NOMO-1 treated with dmso at 0.1 percent for 144 hours (cell line): ENCODE results near the gene RTKN2.
"Not testable (repeated sequence)": the region's sequence is repeated elsewhere in the genome, so short reads cannot be mapped to it uniquely, and the experiment has no call there.

Experiments
- DNase-seq: peaks from one replicate; lab custom pipeline; 2025; ENCODE audit not compliant: unreplicated experiment; lab: John Stamatoyannopoulos, UW

Gene RTKN2, protein sequence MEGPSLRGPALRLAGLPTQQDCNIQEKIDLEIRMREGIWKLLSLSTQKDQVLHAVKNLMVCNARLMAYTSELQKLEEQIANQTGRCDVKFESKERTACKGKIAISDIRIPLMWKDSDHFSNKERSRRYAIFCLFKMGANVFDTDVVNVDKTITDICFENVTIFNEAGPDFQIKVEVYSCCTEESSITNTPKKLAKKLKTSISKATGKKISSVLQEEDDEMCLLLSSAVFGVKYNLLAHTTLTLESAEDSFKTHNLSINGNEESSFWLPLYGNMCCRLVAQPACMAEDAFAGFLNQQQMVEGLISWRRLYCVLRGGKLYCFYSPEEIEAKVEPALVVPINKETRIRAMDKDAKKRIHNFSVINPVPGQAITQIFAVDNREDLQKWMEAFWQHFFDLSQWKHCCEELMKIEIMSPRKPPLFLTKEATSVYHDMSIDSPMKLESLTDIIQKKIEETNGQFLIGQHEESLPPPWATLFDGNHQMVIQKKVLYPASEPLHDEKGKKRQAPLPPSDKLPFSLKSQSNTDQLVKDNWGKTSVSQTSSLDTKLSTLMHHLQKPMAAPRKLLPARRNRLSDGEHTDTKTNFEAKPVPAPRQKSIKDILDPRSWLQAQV

DNA sequence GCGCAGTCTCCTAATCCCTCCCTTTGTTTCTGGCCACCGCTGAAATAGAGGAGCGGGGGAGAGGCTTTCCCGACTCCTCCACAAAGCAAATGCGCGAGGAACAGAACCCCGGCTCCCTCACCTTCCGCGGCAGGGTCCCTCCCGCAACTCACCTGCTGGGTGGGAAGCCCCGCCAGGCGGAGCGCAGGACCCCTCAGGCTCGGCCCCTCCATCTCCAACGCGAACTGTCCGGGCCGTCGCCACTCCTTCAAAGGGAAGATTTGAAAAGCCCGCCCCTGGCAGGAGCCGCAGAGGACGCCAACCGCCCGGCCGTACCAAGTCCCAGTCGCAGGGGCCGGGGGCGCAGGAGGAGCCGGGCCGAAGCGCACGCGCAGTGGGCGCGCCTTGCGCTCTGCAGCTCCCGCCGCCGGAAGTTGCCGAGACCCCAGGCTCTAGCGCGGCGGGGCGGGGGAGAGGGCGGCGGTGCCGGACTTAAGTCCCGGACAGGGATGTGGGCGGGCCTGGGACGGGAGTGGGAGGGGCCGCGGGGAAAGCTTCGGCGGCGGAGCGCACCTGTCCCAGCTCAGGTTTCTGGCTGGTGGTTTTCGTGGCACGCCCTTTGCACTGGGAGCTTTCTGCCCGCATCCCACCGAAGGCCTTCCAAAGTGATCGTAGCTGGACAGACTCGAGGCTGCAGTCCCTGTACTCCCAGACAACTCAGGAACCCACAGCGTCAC lies at the start of gene RTKN2:
Gene RTKN2, minus strand, starts transcription at position 446 of the 716 bp plus-strand sequence. Its CDS starts 234 bp downstream, at position 212.
- peak; percentile 32 for DNase-seq

- DNase-seq, result no peak
Measured at GRCh38 chr10:62317257-62317656, 48.6 kb upstream of the RTKN2 start.

DNA sequence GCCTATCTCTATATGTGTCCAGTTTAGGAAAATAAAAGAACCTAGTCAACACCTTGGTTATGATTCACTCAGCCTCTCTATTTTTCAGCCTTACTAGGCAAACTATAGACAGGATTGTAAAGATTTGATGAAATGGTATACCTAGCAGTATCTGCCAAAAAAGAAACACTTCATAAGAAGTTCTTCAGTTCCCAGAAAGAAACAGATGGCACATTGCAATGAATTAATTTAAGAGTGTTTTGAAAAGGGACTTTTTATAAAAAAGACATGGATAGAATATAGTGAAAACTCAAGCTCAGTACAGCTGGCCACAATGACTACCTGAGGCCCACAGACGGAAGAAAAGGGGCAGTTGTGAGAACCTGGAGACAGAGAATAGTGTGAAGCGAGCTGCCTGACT lies 40.6 kb upstream of the RTKN2 start:
- DNase-seq, result no peak

DNA sequence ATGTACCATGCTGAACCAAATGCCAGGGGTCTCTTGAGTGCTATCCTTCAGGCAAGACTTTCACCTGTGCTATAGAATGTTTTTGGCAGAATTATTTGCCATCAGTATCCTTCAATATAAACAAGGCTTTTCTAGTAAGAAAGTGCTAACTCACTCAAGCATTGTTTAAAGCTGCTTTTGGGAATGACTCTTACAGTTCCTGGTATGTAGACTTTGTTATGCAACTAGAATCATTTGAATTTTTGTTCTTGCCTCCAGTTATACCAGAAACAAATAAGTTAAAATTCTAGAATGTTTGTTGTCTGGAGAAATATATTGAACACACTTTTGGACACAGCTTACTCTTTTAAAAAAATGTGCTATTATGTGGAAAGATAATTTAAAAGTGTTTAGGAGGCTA lies 39.5 kb upstream of the RTKN2 start:
- no peak for DNase-seq

DNA sequence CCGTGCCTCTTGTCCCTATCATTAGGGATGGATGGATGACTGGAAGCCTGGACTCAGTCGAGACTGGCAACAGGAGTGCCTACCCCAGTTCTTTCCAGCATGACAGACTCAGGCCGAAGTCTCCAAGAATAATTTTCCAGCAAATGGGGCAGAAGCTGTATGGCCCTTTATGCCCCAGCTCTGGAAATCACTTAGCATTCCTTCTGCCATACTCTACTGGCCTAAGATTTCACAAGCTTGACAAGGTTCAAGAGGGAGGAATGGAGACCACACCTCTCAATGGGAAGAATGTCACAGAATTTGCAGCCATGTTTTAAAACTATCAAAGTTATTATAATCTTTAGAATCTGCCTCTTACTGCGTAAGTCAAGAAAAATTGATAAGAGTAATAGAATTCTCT lies 39.0 kb upstream of the RTKN2 start:
- DNase-seq, result no peak

GRCh38 chr10:62306663-62307062 lies 38.0 kb upstream of the RTKN2 start:
- DNase-seq, result no peak

DNA sequence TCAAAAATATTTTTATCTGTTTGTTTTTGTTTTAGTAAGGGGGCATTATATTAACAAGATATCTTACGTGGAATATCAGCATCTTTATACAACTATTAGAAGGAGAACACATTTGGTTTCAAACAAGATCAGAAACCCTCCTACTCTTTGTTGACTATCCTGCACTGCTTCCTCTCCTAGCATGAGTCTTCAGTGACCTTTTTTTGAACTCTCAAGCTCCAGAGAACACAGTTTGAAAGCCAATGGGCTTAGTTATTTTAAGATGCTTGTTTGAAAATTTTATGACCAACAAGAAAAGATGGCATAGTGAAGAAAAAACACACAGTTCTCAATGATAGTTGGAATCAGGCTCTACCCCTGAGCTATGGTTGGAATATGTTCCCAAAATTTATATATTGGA lies 37.2 kb upstream of the RTKN2 start:
- no peak for DNase-seq

DNA sequence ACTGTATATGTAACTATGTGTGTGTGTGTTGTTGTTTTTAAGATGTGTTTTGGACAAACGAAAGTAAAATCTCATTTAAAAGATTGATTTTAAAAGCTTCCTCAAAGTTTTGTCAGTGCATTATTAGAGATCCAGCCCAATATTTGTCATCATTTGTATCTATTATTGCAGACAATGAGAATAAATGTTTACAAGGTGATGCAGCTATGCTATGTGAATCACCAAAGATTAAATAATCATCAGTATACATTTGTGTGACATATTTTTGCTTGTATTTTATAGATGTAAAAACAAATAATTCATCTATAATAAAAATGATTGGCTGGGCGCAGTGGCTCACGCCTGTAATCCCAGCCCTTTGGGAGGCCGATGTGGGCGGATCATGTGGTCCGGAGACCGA lies 35.3 kb upstream of the RTKN2 start:
- DNase-seq, result no peak

DNA sequence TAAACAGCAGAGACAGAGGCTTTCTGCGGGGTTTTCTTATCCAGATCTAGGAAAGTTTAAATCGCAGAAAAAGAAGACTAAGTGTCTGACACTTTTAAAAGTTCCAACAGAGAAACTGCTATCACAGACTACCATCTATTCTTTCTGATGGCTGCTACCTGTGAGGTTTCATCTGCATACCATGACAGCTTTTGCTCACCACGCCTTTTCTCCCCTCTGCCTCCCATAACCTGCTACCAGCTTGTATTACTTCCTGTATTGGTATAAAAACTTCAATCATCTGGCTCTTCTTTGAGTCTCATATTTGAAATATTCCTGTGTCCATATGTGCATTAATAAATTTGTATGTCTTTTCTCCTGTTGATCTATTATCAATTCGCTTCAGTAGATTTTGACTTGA lies 34.1 kb upstream of the RTKN2 start:
- DNase-seq, result no peak

DNA sequence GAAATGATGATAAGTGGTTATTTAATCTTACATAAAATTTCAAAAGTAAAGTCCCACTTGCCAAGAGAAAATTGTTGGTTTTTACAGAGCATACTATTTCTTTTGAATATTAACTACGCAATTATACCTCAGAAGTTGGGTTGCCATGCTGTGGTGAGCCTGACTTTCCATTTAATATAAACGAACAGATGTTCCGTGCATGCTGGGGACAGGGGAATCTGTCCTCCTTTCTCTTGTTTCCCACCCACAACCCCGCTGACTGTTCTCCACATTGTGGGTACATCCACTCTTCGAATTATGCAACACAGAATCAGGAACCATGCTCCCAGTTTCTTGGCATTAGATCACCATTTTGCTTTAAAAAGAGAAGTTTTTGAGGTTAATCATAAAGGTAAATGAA lies 29.2 kb upstream of the RTKN2 start:
- no peak for DNase-seq

GRCh38 chr10:62284221-62284620 lies 15.6 kb upstream of the RTKN2 start:
- no peak for DNase-seq

- not testable (repeated sequence) for DNase-seq
Measured at GRCh38 chr10:62281348-62281747, 12.7 kb upstream of the RTKN2 start.

DNA sequence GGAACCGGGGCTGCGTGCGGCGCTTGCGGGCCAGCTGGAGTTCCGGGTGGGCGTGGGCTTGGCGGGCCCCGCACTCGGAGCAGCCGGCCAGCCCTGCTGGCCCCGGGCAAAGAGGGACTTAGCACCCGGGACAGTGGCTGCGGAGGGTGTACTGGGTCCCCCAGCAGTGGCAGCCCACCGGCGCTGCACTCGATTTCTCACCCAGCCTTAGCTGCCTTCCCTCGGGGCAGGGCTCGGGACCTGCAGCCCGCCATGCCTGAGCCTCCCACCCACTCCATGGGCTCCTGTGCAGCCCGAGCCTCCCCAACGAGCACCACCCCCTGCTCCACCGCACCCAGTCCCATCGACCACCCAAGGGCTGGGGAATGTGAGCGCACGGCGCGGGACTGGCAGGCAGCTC lies 11.7 kb upstream of the RTKN2 start:
- not testable (repeated sequence) for DNase-seq

DNA sequence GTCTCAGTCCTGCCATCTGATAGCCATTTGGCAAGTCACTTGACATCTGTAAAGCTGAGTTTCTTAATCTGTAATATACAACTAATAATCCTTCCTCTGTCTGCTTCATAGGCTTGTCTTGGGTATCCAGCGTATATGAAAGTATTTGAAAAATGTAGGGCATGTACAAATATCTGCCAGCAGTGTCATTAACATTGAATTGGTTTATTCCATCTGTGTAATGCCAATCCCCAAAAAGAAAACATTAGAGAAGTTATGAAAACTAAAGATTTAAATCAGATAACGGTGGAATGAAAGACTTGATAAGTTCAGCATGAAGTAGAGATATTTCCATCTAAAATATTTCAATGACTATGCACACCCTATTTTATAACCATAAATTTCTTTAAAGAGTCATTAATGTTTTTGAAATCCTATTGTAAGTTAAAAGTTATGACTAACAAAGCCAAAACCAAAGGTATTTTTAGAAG lies 9.8 kb upstream of the RTKN2 start:
- no peak for DNase-seq

DNA sequence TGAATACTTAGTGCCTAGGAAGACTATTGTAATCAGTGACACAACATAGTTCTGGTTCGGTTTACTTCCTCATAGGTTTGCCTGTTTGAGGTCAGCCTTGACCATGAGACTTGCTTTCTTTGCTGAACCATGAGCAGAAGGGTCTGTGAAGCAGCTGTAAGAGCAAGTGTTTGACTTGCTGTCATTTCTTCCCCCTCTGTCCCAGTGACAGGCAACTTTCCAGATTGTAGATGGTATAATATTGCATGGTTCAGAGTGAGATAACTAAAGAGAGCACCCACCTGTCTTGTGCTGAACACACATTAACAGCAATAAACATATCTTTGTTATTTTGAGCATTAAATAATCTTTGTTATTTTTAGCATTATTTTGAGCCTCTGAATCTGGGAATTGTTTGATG lies 9.3 kb upstream of the RTKN2 start:
- no peak for DNase-seq

DNA sequence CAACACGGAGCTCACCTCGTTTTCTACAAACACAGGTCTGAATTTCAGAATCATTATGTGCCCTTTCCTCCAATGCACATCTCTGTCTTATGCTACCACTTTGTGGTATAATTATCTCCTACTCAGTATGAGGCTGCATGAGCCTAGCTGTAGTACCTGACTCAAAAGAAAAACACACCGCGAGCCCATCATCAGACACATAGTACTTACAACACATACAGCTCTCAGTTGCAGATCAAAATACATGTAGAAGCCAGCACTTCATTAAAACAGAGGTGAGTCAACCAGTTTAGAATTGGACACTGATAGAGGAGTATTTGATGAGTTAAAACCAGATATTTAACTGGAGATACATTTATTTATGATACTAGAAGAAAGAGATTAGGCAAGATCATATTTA lies 1.4 kb upstream of the RTKN2 start:
- no peak for DNase-seq

- DNase-seq, result no peak
Measured at GRCh38 chr10:62268027-62268398, 631 bp downstream of the RTKN2 start.

GRCh38 chr10:62266611-62267010 lies 2.0 kb downstream of the RTKN2 start:
- DNase-seq, result no peak

DNA sequence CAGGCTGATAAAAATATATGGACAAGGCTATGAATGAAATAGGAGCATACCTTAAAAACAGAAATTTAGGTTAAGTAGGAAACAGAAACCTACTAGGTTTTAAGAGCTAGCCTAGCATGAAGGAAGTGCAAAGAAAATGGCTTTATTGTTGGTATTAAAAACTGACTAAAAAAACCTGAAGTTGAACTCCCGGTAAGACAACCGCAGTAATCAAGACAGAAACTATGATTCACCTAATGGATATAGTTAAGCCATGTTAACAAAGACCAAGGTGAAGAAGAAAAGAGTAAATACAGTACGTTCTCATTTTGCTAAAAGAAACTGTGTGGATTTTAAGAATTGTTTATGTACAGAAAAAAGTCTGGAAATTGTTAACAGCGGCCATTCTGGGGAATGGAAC lies 2.5 kb downstream of the RTKN2 start:
- DNase-seq, result no peak

DNA sequence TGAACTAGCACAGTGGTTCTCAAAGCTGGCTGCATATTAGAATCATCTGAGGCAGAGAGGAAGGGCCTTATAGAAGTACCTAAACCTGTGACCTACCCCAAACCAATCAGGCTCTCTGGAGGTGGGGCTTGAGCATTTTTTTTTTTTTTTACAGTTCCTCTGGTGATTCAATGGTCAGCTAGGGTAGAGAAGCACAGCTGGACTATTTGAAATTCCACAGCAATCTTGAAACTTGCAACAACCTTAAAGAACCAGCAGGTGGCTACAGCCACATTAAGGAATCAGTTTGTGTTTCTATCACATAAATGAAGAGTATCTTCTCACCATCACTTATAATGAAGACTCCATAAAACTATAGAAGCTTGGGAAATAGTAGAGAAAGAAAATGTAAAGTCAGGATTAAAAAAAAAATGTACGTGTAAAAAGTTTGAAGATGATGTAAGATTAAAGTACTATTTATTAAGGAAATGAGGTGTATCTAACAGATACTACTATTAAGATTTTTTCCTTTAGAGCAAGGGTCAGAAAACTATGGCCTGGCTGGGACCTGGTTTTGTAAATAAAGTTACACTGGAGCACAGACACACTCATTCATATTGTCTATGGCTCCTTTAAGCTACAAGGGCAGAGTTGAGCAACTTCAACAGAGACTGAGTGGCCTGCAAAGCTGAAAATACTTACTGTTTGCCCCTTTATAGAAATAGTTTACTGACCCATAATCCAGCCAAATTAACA lies 3.8 kb downstream of the RTKN2 start:
- peak; percentile 4 for DNase-seq

GRCh38 chr10:62264126-62264525 lies 4.5 kb downstream of the RTKN2 start:
- DNase-seq, result no peak
